ENCODE measurements around the gene ATP10D.

Gene ATP10D

GRCh38 chr4:47485047-47485692, at the start of gene ATP10D:
ATP10D (plus strand) TSS chr4:47485275; CDS start chr4:47512541, 27,266 bp downstream.
- peak; percentile 93 to 99 (median 96) for DNase-seq
- intact Hi-C loops (cut with DNase I) = loop anchor here (1.0 to 10.0 kb wide), 2 partner anchors 22 to 430 kb away; partner anchors contain the start of genes COMMD8 and NFXL1

GRCh38 chr4:47442980-47443379, 42.1 kb upstream of the ATP10D start:
- DNase-seq = no peak
- intact Hi-C loops (cut with DNase I) = no loop called here

- intact Hi-C loops (cut with DNase I) = no loop called here
Measured at GRCh38 chr4:47444031-47444430, 41.0 kb upstream of the ATP10D start.

GRCh38 chr4:47451657-47452056, 33.4 kb upstream of the ATP10D start:
- no peak for DNase-seq
- intact Hi-C loops (cut with DNase I) = no loop called here

More at GRCh38 chr4:47444031-47444430, 41.0 kb upstream of the ATP10D start:
- no peak for DNase-seq

- intact Hi-C loops (cut with DNase I) = loop anchor here (1.0 to 5.0 kb wide), 2 partner anchors 22 to 99 kb away; partner anchors contain the start of gene ATP10D
- DNase-seq = no peak
Measured at GRCh38 chr4:47462799-47463234, 22.3 kb upstream of the ATP10D start.

GRCh38 chr4:47463235-47463956, 21.7 kb upstream of the ATP10D start, which contains the start of gene COMMD8:
COMMD8 (minus strand) TSS chr4:47463702; CDS start chr4:47463651, 51 bp downstream.
- intact Hi-C loops (cut with DNase I) = loop anchor here (1.0 to 5.0 kb wide), 2 partner anchors 22 to 99 kb away; partner anchors contain the start of gene ATP10D
- DNase-seq = peak; percentile 94 to 99 (median 96)

- intact Hi-C loops (cut with DNase I) = no loop called here
- no peak for DNase-seq
Measured at GRCh38 chr4:47465004-47465403, 20.1 kb upstream of the ATP10D start.

GRCh38 chr4:47466056-47466785, 18.9 kb upstream of the ATP10D start:
- intact Hi-C loops (cut with DNase I) = no loop called here
- DNase-seq = no peak

GRCh38 chr4:47468706-47469365, 16.2 kb upstream of the ATP10D start:
- intact Hi-C loops (cut with DNase I) = no loop called here

GRCh38 chr4:47469951-47470350, 15.1 kb upstream of the ATP10D start:
- intact Hi-C loops (cut with DNase I) = no loop called here
- DNase-seq = no peak

More at GRCh38 chr4:47468706-47469365, 16.2 kb upstream of the ATP10D start:
- no peak for DNase-seq

GRCh38 chr4:47471064-47471463, 14.0 kb upstream of the ATP10D start:
- DNase-seq = no peak
- intact Hi-C loops (cut with DNase I) = no loop called here

GRCh38 chr4:47471591-47471990, 13.5 kb upstream of the ATP10D start:
- intact Hi-C loops (cut with DNase I) = no loop called here
- no peak for DNase-seq

- intact Hi-C loops (cut with DNase I) = no loop called here
- DNase-seq = no peak
Measured at GRCh38 chr4:47473141-47473750, 11.8 kb upstream of the ATP10D start.

GRCh38 chr4:47474799-47475198, 10.3 kb upstream of the ATP10D start:
- no peak for DNase-seq
- intact Hi-C loops (cut with DNase I) = no loop called here

- no peak for DNase-seq
- intact Hi-C loops (cut with DNase I) = no loop called here
Measured at GRCh38 chr4:47475411-47475810, 9.7 kb upstream of the ATP10D start.

GRCh38 chr4:47478804-47479203, 6.3 kb upstream of the ATP10D start:
- intact Hi-C loops (cut with DNase I) = no loop called here

GRCh38 chr4:47482326-47482725, 2.7 kb upstream of the ATP10D start:
- DNase-seq = no peak
- intact Hi-C loops (cut with DNase I) = loop anchor here (10.0 kb wide), 1 partner anchor 432 kb away; the partner anchor contains the start of gene NFXL1

More at GRCh38 chr4:47478804-47479203, 6.3 kb upstream of the ATP10D start:
- no peak for DNase-seq

GRCh38 chr4:47483745-47484144, 1.3 kb upstream of the ATP10D start:
- DNase-seq = no peak
- intact Hi-C loops (cut with DNase I) = loop anchor here (10.0 kb wide), 1 partner anchor 431 kb away; the partner anchor contains the start of gene NFXL1

GRCh38 chr4:47484168-47484567, 907 bp upstream of the ATP10D start:
- intact Hi-C loops (cut with DNase I) = loop anchor here (10.0 kb wide), 1 partner anchor 431 kb away; the partner anchor contains the start of gene NFXL1
- DNase-seq = no peak
